ENCODE results near the gene NAV2.

The NAV2 gene

DNA sequence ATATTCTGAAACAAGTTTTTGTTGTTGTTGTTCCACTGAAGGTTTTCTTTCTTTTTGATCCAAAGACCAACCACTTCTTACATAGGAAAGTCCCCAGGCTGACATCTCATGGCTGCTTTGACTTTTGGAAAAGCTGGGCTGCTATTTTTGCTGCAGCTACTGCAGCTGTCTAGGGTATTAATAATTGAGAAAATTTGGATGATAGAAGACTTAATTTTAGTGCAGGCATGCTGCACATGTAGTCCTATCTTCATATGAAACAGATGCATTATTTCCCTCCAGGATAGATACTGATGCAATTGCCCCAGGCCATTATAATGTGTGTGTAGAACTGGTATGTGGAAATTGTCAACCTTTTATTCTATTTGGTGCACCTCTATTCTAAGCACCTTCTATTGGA, 131.4 kb downstream of the NAV2 start:
- DNase-seq: no peak

DNA sequence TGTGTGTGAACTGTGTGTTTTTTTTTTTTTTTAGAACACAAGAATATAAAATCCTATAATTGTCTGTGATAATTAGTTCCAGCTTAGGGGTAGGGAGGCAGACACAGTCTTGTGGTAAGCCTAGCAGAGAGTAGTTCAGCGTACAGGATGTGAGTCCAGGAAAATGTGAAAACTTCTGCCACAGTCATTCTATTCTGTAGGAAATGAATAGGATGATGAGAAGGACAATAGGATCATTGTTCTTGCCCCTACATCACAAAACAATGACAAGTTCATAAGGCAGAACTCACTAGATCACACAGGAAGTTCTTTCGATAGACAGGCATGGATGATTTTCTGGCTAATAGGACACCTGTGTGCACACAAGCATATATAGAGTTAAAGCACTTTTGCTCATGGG, 132.2 kb downstream of the NAV2 start:
- DNase-seq: no peak

DNA sequence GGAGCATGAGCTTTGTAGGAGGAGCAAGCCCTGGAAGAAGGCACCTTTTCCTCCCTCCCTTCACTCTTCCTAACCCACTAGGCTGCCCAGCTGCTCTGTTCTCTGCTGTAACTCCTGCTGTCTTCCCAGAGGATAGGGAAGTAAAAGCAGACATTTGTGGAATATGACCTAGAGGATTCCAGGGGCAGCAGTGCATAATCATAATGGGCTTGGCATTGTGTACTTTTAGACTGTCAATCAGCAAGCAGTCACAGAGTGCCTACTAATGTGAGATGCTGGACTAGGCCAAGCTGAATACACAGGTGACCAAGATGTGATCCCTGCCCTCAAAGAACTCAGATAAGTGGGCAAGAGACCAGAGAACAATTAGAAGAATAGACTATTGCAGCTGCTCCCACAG, 133.0 kb downstream of the NAV2 start:
- no peak for DNase-seq

DNA sequence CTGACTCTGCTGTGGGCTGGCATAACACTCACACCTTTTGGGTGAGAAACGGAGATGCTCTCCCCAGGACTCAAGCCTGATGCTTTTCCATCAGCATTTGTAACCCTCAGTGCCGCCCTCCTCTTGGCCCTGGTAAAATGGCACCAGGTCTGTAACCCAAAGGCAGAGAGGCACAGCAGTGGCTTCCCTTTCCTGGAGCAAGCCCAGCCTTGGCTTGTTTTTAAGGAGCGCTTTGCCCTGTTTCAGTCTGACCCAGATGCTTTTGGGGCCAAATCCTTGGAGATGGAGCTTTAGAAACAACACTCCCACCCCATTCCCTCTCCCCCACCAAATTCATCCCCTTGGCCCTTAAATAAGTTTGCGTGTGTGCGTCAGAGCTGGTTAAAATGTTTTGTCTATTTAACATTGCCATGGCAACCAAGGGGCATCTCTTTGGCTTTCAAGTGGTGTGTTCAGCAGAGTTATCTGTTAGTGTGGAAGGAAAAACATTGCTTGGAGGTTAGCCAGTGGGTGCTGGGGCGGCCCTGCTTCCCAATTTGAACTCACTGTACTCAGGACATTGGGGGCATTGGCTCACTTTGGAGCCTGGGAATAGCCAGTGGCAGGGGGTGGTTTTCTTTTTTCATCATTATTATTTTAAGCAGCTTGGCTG, 134.1 kb downstream of the NAV2 start:
- DNase-seq: no peak

DNA sequence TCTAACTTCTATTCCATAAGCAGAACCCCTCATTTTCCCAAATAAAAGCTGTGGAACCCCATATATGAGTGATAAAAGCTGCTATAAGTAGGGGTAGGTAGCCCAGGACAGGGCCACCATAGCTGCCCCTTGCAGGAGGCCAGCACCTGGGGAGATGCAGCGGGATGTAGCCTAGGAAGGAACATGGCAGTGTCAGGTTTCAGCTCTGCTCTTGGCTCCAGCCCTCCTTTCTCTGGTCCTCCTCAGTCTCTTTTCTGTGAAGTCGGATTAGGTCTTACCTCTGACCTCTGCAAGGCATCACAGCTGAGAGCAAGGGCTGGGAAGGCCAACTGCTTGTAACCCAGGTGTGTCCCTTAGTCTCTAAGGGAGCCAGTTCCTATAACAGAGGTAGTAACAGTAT, 135.6 kb downstream of the NAV2 start:
- no peak for DNase-seq

DNA sequence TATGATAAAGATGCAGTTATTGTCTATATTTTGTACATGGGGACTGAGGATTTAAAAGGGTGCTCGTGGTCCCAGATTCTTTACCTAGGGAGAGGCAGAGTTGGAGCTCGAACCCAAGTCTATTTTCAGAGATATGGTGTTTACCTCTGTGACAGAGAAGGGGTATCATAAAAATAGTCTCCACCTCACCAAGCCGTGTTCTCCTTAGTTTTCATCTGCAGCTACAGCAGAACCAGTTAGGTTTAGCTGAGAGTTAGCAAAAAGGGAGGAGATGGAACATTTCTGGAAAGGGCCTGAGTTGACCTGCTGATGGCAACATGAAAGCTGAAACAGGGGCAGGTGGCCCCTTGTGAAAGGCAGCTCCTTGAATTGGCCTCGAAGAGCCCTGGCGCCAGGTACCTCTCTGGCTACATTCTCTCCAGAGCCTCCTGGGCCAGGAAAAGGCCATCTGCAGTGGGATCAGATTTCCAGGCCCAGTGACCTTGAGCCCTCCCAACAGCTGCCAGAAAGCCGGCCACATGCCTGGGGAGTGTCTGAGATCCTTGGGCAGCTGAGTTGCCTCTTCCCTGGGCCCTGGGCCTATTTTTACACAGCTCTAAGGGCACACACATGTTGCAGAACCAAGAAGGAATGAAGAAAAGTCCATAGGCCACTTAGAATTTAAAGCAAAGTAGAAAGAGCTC, 136.6 kb downstream of the NAV2 start:
- DNase-seq: no peak

DNA sequence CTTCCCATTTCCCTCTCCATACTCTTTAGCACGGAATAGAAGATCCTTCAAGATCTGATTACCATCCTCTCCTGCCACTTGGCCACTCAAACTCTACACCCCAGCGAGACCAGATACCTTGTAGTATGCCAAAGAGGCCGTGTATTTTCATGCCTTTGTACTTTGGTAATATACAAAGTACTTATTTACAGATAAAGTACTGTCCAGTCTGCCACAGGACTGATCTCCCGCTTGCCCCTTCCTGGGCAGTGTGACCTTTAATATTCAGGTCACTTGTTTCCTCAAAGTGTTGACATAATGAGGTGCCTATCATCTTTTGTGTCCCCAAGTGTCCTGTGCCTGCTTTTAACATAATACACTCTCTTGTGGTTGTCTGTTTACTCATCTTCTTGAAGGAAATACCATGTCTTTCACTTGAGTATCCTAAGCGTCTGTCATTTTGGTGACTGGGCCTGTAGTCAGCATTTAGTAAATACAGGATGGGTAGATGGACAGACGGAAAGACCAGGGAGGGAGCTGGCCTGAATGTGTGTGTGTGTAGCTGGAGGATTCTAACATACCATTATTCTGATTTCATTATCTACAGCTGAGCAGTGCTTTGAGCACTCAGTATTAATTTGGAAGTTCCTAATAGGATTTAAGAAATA, 137.4 kb downstream of the NAV2 start:
- DNase-seq: no peak

DNA sequence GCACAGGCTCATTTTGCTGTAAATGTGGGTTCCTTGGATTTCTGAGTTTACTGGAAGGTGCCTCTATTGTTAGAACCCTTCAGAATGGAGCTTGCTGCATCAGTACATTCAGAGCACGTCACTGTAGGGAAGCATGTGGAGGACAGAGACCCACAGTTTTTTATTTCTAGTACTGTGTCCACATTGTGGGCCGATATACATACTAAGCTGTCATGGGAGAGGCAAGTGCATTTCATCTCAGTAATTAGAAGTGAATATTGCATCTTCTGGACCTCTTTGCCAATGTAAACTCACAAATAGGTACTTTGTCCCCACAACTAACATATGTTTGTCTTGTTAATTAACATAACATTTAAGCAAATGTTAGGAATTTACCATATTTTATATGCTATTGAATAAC, 139.7 kb downstream of the NAV2 start:
- no peak for DNase-seq

DNA sequence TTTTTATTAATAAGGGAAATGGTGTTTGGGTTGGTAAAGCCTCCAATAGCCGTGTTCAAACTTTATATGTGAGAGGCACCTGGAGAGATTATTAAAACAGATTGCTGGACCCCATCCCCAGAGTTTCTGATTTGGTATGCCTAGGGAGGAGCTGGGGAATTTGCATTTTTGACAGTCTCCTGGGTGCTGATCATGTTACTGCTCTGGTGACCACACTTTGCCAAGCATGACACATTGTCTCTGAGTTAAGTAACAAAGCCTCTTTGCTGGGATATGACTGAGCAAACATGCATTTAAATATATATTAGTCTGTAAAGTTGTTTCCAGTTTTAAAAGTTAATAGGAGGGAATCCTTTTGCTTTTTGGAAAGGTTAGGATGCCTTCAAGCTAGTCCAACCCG, 140.4 kb downstream of the NAV2 start:
- DNase-seq: no peak

DNA sequence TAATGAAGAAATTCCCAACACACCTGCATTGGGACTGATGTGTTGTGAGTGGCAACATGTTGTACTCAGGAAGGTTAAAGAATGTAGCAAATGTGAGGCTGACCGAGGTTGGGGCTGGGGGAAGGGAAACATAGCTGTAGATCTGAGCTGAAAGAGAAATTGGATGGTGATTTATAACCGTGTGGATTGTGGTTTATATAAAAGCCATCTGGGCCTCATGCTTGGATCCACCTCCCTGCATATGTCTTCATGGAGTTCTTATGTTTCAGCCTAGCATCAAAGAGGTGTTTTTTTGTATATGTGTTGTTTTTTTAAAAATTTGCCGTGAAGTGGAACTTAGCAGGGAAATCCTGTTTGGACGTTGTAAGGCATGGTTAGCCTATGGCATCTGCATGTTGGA, 141.3 kb downstream of the NAV2 start:
- no peak for DNase-seq

DNA sequence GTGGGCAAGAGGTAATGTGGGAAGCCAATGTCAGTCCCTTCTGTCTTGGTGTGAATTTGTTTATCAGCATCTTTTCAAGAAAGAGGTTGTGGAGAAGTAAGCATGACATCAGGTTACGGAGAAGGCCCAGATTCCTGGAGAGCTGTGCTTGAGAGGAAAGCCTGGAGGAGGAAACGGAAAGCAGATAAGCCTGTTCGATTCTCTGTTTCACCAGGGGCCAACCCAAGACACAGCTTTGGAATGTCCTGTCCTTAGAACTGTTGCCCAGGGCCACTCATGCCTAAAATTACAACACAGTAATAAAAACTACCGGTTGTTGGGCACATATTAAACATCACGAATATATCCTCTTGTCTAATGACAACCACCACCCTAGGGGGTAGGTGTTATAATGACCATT, 148.5 kb downstream of the NAV2 start:
- no peak for DNase-seq

DNA sequence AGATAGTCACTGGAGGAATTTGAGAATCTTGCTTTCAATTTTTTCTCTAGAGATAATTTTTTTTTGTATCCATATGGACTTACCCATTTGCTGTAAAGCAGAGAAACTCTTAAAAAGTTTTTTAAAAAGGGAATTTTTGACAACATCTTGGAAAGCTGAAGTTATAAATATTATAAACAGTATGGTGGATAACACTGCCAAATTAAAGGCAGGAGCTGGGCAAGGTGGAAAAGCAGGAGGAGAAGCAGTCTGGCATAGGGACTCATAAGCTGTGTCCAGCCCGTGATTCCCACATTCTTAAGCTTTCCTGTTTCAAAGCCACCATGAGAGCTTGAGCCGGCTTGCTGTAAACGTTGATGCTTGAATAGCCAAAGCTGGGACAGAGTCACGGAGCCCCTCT, 149.5 kb downstream of the NAV2 start:
- no peak for DNase-seq

DNA sequence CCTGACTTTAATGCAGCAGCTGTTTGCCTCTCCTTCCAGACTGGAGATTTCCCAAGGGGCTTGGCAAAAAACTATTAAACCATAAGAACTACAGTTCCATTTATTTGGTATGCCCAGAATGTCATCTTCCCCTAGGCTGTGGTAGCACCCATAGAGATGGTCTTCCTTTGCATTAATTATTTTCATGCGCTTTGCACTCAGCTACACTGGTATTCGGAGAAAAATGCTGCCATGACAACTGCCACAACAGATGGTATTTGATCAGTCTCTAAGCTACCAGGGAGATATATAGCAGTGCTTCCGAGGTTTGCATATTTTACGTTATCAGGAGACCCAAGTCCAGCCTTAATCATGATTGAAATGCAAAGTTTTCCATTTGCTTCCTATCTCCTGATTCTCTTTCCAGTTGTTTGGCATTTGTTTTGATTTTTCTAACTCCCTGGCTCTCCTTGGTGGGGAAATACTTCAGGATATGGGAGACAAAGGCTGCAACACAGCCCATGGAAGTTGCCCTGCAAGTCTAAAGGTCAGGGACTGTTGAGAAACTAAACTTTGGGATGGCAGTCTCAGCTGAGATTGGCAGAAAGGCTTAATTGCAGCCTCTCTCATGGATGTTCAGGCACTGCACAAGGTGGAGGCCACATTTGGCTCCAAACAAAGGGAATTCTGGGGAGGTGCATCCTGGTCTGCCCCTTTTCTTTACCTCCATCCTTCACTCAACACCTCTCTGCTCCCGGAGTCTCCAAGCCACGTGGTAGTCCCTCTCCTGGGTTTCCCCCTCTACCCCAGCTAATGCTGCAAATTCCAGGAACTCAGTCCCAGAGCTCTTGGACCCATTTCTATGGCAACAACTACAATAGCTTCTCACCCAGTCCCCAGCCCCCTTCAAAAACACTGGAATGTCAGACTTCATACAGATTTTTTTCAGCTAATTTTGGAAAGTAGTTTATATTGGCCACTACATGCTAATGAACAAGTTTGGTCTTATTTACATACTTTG, 151.8 kb downstream of the NAV2 start:
- no peak for DNase-seq

DNA sequence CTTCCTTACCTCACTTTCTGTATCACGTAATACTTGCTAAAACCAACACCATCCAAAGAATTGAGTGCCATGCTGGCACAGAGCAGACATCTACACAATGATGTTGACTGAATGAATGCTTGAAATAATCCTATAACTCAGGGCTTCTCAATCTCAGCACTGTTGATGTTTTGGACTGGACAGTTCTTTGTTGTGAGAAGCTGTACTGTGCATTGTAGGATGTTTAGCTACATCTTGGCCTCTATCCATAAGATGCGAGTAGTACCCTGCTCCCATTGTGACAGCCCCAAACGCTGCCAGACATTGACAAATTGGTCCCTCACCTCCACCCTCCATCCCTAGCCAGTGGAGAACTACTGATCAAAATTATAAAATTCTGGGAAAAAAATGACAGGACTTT, 153.4 kb downstream of the NAV2 start:
- DNase-seq: no peak

DNA sequence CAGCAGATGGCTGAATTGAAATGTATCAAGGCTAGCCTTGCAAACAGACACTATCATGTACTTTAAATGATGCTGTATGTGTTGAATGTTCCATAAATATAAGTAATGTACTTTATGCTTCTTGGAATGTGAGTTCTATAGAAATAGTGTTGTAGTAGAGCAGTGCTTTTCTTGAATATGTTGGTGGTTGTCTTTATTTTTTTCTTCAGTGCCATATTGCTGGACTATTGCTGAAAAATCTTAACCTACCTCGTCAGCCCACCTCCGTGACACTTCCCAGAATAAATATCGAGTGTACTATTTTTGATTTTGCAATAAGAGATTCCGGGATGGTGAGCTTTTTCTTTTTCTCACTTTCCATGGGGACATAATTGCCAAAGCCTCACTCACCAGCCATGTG, 153.9 kb downstream of the NAV2 start:
- DNase-seq: no peak

DNA sequence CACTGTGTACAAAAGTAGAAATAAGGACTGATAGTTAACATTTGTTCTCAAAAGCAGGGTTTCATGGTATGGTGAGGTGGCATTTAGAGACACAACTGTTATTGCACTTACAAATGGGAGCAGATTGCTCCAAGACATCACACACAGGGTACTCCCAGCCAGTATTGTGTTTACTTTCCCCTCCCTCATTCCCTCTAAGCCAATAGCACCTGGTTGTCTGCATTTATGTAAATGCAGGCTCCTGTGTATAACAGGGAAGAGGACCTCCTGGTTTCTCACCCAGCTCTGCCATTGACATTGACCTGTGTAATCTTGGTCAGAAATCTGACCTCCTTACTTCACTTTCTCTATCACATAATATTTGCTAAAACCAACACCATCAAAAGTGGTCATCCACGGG, 154.4 kb downstream of the NAV2 start:
- no peak for DNase-seq

DNA sequence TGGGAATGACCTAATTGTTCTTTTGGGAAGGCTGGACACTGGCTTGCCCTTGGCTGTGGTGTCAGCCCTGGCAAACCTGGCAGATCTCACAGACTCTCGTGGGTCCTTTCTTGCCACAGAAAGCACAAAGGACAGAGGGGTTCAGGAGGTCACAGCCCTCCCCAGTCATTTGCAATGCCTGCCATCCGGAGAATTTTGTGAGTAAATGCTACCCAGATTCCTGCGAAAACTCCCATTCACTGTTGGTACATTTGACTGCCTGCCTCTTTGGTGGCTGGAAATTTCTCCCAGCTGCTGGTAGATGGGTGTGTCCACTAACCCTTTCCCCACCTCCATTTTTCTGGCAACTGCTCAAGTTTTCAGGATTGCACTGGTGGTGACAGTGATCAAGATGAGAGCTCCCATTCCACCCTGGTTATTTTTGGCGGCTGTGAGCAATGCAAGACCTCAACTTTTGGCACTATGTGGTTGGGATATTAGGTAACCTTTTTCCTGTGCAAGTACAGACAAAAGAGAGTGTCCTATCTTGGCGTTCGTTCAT, 155.7 kb downstream of the NAV2 start:
- DNase-seq: no peak

DNA sequence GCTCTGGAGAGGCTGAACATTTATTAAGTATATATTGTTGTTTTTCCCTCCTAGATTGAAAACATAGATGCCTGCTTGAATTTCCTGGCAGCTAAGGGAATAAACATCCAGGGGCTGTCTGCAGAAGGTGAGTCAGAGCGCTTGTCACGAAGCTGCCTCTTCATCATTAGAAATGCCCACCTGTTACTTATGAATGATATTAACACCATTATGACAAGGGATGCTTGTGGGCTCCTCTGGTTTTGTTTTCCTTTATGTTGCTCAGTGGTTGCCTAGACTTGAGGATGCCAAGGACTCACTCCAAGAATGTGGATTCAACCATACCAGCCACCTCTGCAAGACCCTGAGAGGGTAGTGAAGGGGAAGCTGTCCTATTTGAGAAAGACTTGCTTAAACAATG, 156.2 kb downstream of the NAV2 start:
- DNase-seq: no peak

DNA sequence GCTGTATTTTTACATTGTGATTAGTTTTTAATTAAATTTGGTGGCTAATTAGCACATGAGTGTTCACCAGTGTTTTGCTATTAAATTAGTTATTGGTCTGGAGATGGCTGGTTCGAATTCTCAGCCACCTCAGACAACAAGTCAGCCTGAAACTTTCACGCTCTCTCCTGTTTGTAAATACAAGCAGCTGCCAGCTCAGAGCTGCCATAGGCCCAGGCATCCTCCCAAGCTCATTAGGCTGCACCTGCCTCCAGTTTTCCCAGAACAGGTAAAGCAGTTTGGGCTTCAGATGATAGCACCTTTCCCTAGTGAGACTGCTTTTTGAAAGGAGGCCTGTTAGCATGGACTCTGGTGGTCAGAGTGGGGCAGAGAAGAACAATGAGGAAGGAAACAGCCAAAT, 156.8 kb downstream of the NAV2 start:
- DNase-seq: no peak

DNA sequence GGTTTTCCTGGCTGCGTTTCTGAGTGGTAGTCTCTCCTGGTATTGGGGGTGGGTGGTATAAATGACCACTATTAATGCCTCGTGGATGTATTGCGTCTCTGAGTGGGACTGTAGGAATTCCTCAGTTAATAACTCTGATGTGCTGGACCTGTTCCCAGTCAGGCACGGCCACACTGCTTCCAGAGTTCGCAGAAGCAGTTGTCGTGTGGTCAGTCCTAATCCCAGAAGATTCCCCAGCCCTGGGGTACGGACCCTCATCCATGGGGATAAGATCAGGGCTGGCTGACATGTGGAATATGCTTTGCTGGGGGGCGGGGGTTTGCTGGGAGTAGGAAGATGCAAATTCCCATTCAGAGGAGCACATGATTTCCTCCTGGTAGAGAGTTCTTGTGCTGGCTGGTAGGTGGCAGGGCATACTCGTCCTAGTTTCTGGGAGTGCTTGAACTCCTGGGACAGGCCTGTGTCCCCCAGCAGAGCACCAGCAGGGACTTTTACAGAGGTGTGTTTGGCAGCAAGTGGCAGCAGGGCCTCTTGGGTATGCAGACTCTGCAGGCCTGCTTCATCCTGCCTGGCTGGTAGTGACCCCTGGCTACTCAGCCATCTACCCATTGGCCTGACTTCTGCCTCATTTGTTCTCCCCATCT, 157.4 kb downstream of the NAV2 start:
- no peak for DNase-seq

DNA sequence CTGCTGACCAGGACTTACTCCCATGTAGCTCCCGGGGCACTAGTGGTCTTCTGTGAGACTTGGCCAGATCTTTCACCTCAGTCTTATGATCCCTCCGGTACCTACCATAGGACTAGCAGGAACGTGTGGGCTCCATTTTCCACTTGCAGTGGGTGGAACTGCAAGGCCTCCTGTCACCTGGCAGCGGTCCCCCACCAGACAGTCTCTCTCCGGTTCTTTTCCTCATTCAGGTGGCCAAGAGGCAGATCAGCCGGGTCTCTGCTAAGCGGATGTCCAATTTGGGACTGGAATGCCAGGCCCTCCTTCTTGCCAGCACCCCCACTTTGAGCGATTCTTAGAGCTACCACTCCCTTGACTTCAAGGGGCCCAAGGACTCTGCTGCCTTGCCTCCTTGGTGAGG, 158.9 kb downstream of the NAV2 start:
- DNase-seq: no peak

DNA sequence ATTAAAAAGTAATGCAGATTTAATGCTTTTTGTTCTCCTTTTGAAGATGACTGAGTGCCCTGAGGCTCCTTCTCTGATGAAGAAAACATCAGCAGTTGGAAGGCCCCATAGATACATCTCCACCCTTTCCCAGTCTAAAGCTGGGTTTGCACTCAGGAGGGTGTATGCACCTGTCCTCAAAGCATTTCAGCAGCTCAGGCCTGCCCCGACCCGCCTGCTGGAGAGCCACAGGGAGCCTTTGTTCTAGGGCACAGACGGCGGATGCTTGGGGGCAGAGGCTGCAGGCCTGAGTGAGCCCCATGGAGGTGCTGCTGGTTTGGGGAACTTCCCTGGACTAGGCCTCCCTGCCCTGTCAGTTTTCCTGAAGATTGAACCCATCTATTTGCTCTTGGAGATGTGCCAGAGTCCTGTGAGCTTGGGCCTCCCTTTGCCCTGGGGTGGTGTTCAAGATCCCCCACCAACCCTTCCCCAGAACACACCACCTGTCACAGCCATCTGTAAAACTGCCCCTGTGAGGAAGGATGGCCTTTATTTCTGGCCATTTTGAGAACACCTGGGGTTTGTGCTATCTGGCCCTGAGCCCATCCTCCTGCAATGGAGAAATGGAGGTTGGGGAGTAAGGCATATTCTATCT, 160.0 kb downstream of the NAV2 start:
- no peak for DNase-seq

Data from CD4-positive, alpha-beta T cell treated with Interleukin-15 for 1 hour (primary cell).